ENCODE measurements around the gene NTN1.

NTN1 gene

GRCh38 chr17:9107527-9107926 is 86.2 kb downstream of the NTN1 start:
- no peak for DNase-seq
- in situ Hi-C loops (cut with MboI; ENCODE audit: low pct_unique_long_range_greater_than_20kb, low sequenced_read_pairs): no loop called here

- in situ Hi-C loops (cut with MboI; ENCODE audit: low pct_unique_long_range_greater_than_20kb, low sequenced_read_pairs): no loop called here
- peak; percentile 50 for DNase-seq
These were observed 86.8 kb downstream of the NTN1 start for GRCh38 chr17:9108146-9108545.

DNA sequence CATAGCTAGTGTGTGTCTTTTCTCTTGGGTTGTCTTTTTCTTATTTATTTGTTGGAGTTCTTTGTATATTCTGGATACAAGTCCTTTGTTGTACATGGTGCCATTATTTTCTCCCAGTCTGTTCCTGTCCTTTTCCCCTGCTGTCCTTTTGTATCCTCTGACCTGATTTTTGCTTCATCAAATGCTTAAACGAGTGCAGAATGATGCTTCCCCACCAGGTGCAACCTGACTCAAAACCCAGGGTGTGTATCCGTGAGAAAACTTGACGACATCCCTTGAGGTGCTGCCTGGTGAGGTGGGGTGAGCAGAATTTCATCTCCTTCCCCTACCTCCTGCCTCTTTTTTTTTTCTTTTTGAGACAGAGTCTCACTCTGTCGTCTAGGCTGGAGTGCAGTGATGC is 88.6 kb downstream of the NTN1 start:
- in situ Hi-C loops (cut with MboI; ENCODE audit: low pct_unique_long_range_greater_than_20kb, low sequenced_read_pairs): no loop called here
- no peak for DNase-seq

- in situ Hi-C loops (cut with MboI; ENCODE audit: low pct_unique_long_range_greater_than_20kb, low sequenced_read_pairs): no loop called here
- DNase-seq: no peak
These were observed 89.2 kb downstream of the NTN1 start for GRCh38 chr17:9110501-9110900.

- in situ Hi-C loops (cut with MboI; ENCODE audit: low pct_unique_long_range_greater_than_20kb, low sequenced_read_pairs): no loop called here
- DNase-seq: peak; percentile 78
These were observed 94.2 kb downstream of the NTN1 start for GRCh38 chr17:9115214-9116191.

GRCh38 chr17:9116311-9116835 is 95.1 kb downstream of the NTN1 start:
- in situ Hi-C loops (cut with MboI; ENCODE audit: low pct_unique_long_range_greater_than_20kb, low sequenced_read_pairs): no loop called here

DNA sequence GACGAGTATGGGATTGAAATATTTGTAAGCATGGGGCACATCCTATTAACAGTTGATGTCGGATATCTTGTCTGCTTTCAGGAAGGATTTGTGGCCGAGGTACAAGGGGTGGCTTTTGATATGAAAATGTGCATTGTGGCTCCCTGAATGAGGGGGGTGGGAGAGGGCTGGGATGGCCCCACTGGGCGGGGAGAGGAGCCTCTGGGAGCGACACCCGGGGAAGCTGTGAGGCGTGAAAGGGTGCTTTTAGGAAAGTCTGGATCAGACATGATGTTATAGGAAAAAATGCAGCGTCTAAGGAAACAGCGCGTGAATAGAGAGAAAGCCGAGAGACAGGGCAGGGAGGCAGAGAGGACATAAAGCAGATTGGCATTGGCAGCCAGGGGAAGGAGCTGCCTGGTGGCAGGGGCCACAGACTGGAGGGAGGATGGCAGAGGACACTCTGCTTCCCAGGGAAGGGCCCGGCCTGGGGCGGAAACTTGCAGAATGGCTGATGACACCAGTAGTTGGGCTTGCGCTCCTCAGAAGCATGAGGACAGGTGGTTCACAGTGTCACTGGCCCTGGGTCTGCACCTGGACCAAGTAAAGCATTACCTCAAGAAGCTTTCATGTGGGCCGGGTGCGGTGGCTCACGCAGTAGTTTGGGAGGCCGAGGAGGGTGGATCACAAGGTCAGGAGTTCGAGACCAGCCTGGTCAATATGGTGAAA is 95.7 kb downstream of the NTN1 start:
- in situ Hi-C loops (cut with MboI; ENCODE audit: low pct_unique_long_range_greater_than_20kb, low sequenced_read_pairs): no loop called here
- DNase-seq: no peak

More at GRCh38 chr17:9116311-9116835, 95.1 kb downstream of the NTN1 start:
- no peak for DNase-seq

GRCh38 chr17:9120471-9120870 is 99.2 kb downstream of the NTN1 start:
- no peak for DNase-seq
- in situ Hi-C loops (cut with MboI; ENCODE audit: low pct_unique_long_range_greater_than_20kb, low sequenced_read_pairs): no loop called here

- DNase-seq: no peak
- in situ Hi-C loops (cut with MboI; ENCODE audit: low pct_unique_long_range_greater_than_20kb, low sequenced_read_pairs): no loop called here
These were observed 100.0 kb downstream of the NTN1 start for GRCh38 chr17:9121186-9121820.

- in situ Hi-C loops (cut with MboI; ENCODE audit: low pct_unique_long_range_greater_than_20kb, low sequenced_read_pairs): no loop called here
- DNase-seq: no peak
These were observed 102.6 kb downstream of the NTN1 start for GRCh38 chr17:9123594-9124553.

DNA sequence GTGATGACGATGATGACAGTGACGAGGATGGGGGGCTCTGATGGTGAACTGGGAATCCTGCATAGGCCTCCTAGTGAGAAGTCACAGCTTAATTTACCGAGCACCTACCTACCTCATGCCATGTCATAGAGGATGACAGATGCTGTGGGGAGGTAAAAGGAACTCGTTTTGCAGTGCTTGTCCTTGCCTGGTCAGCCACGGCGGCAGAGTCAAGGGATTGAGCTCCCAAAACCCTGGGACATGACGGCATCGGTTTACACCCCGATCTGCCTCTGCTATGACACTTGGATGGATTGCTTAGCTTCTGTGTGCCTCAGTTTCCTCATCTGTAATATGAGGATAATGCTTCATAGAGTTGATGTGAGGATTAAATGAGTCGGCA is 103.2 kb downstream of the NTN1 start:
- in situ Hi-C loops (cut with MboI; ENCODE audit: low pct_unique_long_range_greater_than_20kb, low sequenced_read_pairs): no loop called here
- no peak for DNase-seq

DNA sequence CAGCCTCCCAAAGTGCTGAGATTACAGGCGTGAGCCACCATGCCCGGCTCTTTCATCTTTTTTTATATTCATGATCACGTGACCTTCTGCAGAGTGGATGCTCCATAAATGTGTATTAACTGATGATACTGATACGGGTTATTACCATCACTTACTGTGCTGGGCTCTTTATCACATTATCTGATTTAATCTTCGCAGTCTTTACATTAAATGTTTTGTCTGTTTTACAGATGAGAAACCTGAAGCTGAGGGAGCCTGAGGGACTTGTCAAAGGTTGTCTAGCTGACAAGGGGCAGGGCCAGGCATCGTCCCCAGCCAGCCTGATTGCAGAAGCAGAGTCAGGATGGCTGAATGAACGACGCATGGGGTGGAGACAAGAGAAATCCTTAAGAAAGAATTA is 104.4 kb downstream of the NTN1 start:
- in situ Hi-C loops (cut with MboI; ENCODE audit: low pct_unique_long_range_greater_than_20kb, low sequenced_read_pairs): no loop called here
- no peak for DNase-seq

GRCh38 chr17:9127340-9127739 is 106.0 kb downstream of the NTN1 start:
- DNase-seq: no peak
- in situ Hi-C loops (cut with MboI; ENCODE audit: low pct_unique_long_range_greater_than_20kb, low sequenced_read_pairs): no loop called here

GRCh38 chr17:9131371-9131770 is 110.1 kb downstream of the NTN1 start:
- DNase-seq: no peak
- in situ Hi-C loops (cut with MboI; ENCODE audit: low pct_unique_long_range_greater_than_20kb, low sequenced_read_pairs): no loop called here

- in situ Hi-C loops (cut with MboI; ENCODE audit: low pct_unique_long_range_greater_than_20kb, low sequenced_read_pairs): no loop called here
These were observed 111.0 kb downstream of the NTN1 start for GRCh38 chr17:9132291-9132690.

DNA sequence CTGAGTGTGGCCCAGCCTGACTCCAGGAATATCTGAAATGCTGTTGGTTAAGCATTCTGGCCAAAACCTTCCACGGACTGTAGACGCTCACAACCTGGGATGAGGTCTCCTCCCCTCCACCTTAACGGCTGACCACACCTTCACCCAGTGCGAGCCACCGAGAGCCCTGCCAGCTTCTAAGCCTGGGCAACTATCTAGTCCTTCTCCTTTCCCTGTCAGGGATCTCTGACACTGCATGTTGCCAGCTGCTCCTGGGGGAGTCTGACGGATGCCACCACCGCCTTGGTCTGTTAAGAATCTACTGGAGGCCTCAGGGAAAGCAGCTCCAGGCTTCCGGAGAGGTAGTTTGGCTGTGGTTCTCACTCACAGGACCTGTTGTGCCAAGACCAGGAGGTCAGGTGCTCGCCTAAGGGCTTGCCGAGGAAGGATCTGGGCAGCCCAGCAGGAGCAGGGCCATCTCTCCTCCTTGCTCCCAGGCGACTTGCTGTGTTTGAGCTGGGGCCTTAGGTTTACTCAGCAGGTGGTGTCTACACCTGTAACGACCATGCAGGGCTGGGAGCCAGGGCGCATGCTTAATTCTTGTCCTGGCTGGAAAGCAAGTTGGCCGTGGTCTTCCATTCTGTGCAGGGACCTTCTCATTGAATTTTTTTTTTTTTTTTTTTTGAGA is 111.8 kb downstream of the NTN1 start:
- no peak for DNase-seq
- in situ Hi-C loops (cut with MboI; ENCODE audit: low pct_unique_long_range_greater_than_20kb, low sequenced_read_pairs): no loop called here

More at GRCh38 chr17:9132291-9132690, 111.0 kb downstream of the NTN1 start:
- DNase-seq: no peak

DNA sequence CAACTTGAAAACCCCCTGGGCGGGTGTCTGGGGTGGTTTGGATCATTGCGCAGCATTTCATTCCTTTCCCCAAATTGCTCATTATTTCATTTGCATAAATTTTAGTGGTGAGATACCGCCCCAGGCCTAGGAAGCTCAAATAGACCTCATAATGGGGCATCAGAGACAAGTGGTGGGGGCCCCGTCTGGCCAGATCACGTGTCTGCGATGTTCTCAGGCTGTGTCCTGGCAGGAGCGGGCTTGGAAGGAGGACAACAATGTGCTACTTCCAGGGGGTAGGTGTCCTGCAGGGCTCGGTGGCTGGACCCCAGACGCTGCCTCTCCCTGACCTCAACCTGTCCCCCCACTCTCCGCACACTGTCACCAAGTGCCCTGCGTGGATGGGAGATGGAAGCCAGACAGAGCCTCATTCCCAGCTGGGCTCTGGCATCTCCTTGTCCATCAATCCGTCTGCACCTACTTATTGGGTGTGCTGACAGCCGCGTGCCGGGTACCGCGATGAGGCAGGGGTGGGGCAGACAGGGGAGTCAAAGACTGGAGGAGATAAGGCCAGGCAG is 116.9 kb downstream of the NTN1 start:
- no peak for DNase-seq
- in situ Hi-C loops (cut with MboI; ENCODE audit: low pct_unique_long_range_greater_than_20kb, low sequenced_read_pairs): no loop called here

DNA sequence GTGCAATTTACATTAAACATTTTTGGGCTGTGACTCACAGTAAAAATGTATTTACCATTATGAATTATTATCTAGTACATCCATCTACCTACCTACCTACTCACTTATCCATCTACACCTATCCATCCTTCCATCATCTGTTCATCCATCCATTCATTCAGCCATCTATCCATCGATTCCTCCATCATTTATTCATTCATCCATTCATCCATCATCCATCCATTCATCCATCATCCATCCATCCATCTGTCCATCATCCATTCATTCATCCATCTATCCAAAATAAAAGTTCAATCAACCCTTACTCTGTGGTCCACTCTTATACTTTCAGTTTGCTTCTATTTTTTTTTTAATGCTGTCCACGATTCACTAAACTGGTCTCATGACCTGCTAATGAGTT is 118.4 kb downstream of the NTN1 start:
- DNase-seq: no peak
- in situ Hi-C loops (cut with MboI; ENCODE audit: low pct_unique_long_range_greater_than_20kb, low sequenced_read_pairs): no loop called here

Data from KBM-7 (cell line).